H1 (cell line): ENCODE results near the gene PPP1R12B. TPM values are rescaled to one million over a fixed set of nuclear protein-coding genes. Genes with fewer than 3 reads are reported as not detected.

Experiments
- CTCF ChIA-PET: fragments of 300-600 bp; sonication (Branson Sonifier 250); formaldehyde crosslinking; loops from one replicate; lab custom pipeline; 2021; ENCODE audit not compliant: partially characterized antibody; lab: Charles Lee
- POLR2A ChIA-PET: fragments of 300-600 bp; sonication (Branson Sonifier 250); formaldehyde crosslinking; loops from one replicate; lab custom pipeline; 2021; ENCODE audit warnings: inconsistent platforms; ENCODE audit not compliant: partially characterized antibody; lab: Charles Lee
- DNase-seq, 2 experiments: peaks; one replicate each; pipeline versions ENCODE4 v3.0.0 to v3.0.0-alpha.2; 2010 to 2022; ENCODE audit warnings: low spot score in 2 of 2, low read depth in 1 of 2, mixed read lengths in 1 of 2
- FAIRE-seq: peaks from 2 replicates; lab custom pipeline; 2011; peaks lifted over from hg19 to GRCh38; lab: Jason Lieb, UNC
- H2AFZ ChIP-seq: 2 replicates; pipeline ENCODE4 v1.8.1; 2012; ENCODE audit warnings: low read length, inconsistent platforms
- H2AK5ac ChIP-seq: 2 replicates; pipeline ENCODE4 v1.6.1; 2013; ENCODE audit warnings: low read depth, low read length
- H2BK120ac ChIP-seq: replicated peaks from 2 replicates; pipeline ENCODE3; 2013; ENCODE audit warnings: low read depth, low read length, inconsistent platforms
- H2BK12ac ChIP-seq: 2 replicates; pipeline ENCODE4 v1.6.1; 2013; ENCODE audit warnings: low read depth, low read length
- H2BK15ac ChIP-seq: 2 replicates; pipeline ENCODE4 v1.6.1; 2013; ENCODE audit warnings: low read length
- H2BK20ac ChIP-seq: 2 replicates; pipeline ENCODE4 v1.6.1; 2013; ENCODE audit warnings: low read length
- H2BK5ac ChIP-seq: 2 replicates; pipeline ENCODE4 v1.6.1; 2013; ENCODE audit warnings: low read depth, low read length
- H3K14ac ChIP-seq: 2 replicates; pipeline ENCODE4 v1.6.1; 2013; ENCODE audit warnings: inconsistent platforms; ENCODE audit not compliant: insufficient read length
- H3K18ac ChIP-seq: 2 replicates; pipeline ENCODE4 v1.6.1; 2013; ENCODE audit warnings: low read length; ENCODE audit errors: extremely low read depth
- H3K23ac ChIP-seq: 2 replicates; pipeline ENCODE4 v1.6.1; 2013; ENCODE audit warnings: inconsistent platforms; ENCODE audit not compliant: insufficient read length
- H3K23me2 ChIP-seq: 2 replicates; pipeline ENCODE4 v1.6.1; 2013; ENCODE audit warnings: low read depth, low read length
- H3K27ac ChIP-seq: 2 replicates; pipeline ENCODE4 v1.6.1; 2011; ENCODE audit warnings: low read depth, low read length, inconsistent platforms
- H3K27me3 ChIP-seq, 4 experiments: replicated peaks in 1 of 4; 1 replicate in 1 of 4; 2 replicates in 3 of 4; pipeline versions ENCODE4 v1.6.1 to v1.8.1; 2011 to 2013; ENCODE audit warnings: low read length in 3 of 4, mild to moderate bottlenecking in 3 of 4, inconsistent platforms in 2 of 4, mixed read lengths in 2 of 4, moderate library complexity in 1 of 4; ENCODE audit not compliant: control insufficient read depth in 3 of 4, insufficient read depth in 3 of 4; ENCODE audit errors: extremely low read depth in 1 of 4
- H3K36me3 ChIP-seq, 4 experiments: 2 replicates each; pipeline versions ENCODE4 v1.6.1 to v1.8.1; 2011 to 2013; ENCODE audit warnings: mild to moderate bottlenecking in 4 of 4, low read length in 3 of 4, moderate library complexity in 2 of 4, control low read depth in 1 of 4, inconsistent platforms in 1 of 4; ENCODE audit not compliant: insufficient read depth in 4 of 4, control insufficient read depth in 2 of 4
- H3K4ac ChIP-seq: replicated peaks from 2 replicates; pipeline ENCODE3; 2013; ENCODE audit warnings: low read length, low read depth, mixed read lengths, inconsistent platforms; ENCODE audit not compliant: insufficient read length
- H3K4me1 ChIP-seq, 4 experiments: replicated peaks in 1 of 4; 1 replicate in 1 of 4; 2 replicates in 3 of 4; pipeline versions ENCODE4 v1.6.1 to v1.8.1; 2011 to 2013; ENCODE audit warnings: low read length in 3 of 4, inconsistent platforms in 2 of 4, mixed read lengths in 1 of 4; ENCODE audit not compliant: insufficient read depth in 4 of 4, control insufficient read depth in 3 of 4
- H3K4me2 ChIP-seq, 2 experiments: 2 replicates each; pipeline versions ENCODE4 v1.6.1 to v1.8.1; 2011 to 2013; ENCODE audit warnings: low read depth in 2 of 2, low read length in 2 of 2, control low read depth in 1 of 2, inconsistent platforms in 1 of 2, mild to moderate bottlenecking in 1 of 2; ENCODE audit not compliant: insufficient read depth in 1 of 2
- H3K4me3 ChIP-seq, 4 experiments: fragments of 200-600, 300-600 bp in 1 of 4; sonication (generic), shearing (Covaris generic), sonication (Bioruptor Twin) in 1 of 4; 2 replicates each; pipeline versions ENCODE4 v1.5.1 to v1.8.1; 2011 to 2016; ENCODE audit warnings: low read length in 4 of 4, low read depth in 3 of 4, control low read depth in 2 of 4, inconsistent platforms in 2 of 4, mild to moderate bottlenecking in 2 of 4, mixed read lengths in 1 of 4, moderate library complexity in 1 of 4; ENCODE audit not compliant: insufficient read depth in 2 of 4; ENCODE audit errors: extremely low read depth in 1 of 4
- H3K56ac ChIP-seq: replicated peaks from 2 replicates; pipeline ENCODE3; 2013; ENCODE audit warnings: low read depth, mild to moderate bottlenecking, mixed read lengths, low read length, inconsistent platforms; ENCODE audit not compliant: insufficient read length
- H3K79me1 ChIP-seq: 2 replicates; pipeline ENCODE4 v1.6.1; 2013; ENCODE audit warnings: low read depth, low read length, control low read depth
- H3K79me2 ChIP-seq, 2 experiments: 2 replicates each; pipeline versions ENCODE4 v1.6.1 to v1.8.1; 2012 to 2013; ENCODE audit warnings: low read length in 2 of 2, mild to moderate bottlenecking in 2 of 2, inconsistent platforms in 1 of 2; ENCODE audit not compliant: insufficient read depth in 2 of 2, control insufficient read depth in 1 of 2
- H3K9ac ChIP-seq, 4 experiments: replicated peaks in 1 of 4; 1 replicate in 1 of 4; 2 replicates in 3 of 4; pipeline versions ENCODE4 v1.6.1 to v1.8.1; 2011 to 2013; ENCODE audit warnings: low read depth in 3 of 4, low read length in 3 of 4, control low read depth in 2 of 4, mild to moderate bottlenecking in 2 of 4, moderate library complexity in 2 of 4, inconsistent platforms in 1 of 4; ENCODE audit errors: extremely low read depth in 1 of 4
- H3K9me3 ChIP-seq, 2 experiments: 2 replicates each; pipeline versions ENCODE4 v1.6.1 to v1.8.1; 2012 to 2013; ENCODE audit warnings: mild to moderate bottlenecking in 2 of 2, moderate library complexity in 2 of 2, control low read depth in 1 of 2, inconsistent platforms in 1 of 2, low read depth in 1 of 2, low read length in 1 of 2, mixed read lengths in 1 of 2; ENCODE audit not compliant: insufficient read depth in 2 of 2
- H4K20me1 ChIP-seq, 2 experiments: replicated peaks in 1 of 2; 2 replicates each; pipeline versions ENCODE3 to v1.8.1; 2011 to 2013; ENCODE audit warnings: inconsistent platforms in 2 of 2, low read length in 2 of 2, mild to moderate bottlenecking in 1 of 2; ENCODE audit not compliant: insufficient read depth in 2 of 2, control insufficient read depth in 1 of 2
- H4K5ac ChIP-seq: 2 replicates; pipeline ENCODE4 v1.6.1; 2013; ENCODE audit warnings: low read length, low read depth, mixed read lengths, inconsistent platforms; ENCODE audit not compliant: insufficient read length
- H4K8ac ChIP-seq: 2 replicates; pipeline ENCODE4 v1.8.0; 2013; ENCODE audit warnings: mild to moderate bottlenecking, moderate library complexity, low read length, inconsistent platforms; ENCODE audit not compliant: insufficient read depth; ENCODE audit errors: extremely low read depth
- H4K91ac ChIP-seq: replicated peaks from 2 replicates; pipeline ENCODE3; 2013; ENCODE audit warnings: low read length, mixed read lengths, inconsistent platforms; ENCODE audit not compliant: insufficient read length
- CREB1 ChIP-seq: IDR thresholded peaks from 2 replicates; pipeline ENCODE4 v1.6.1; 2012; ENCODE audit warnings: inconsistent platforms
- CTBP2 ChIP-seq: IDR thresholded peaks from 2 replicates; pipeline ENCODE4 v1.7.0; 2011; ENCODE audit warnings: borderline replicate concordance, mild to moderate bottlenecking, moderate library complexity, mixed read lengths, low read length; ENCODE audit not compliant: insufficient read depth, insufficient read length
- FOSL1 ChIP-seq: IDR thresholded peaks from 2 replicates; pipeline ENCODE4 v1.6.1; 2011; ENCODE audit warnings: mild to moderate bottlenecking, low read depth, low read length, moderate library complexity; ENCODE audit not compliant: insufficient read depth
- GABPA ChIP-seq: IDR thresholded peaks from 2 replicates; pipeline ENCODE4 v1.6.1; 2011; ENCODE audit warnings: mild to moderate bottlenecking, low read length, moderate library complexity, borderline replicate concordance; ENCODE audit not compliant: insufficient read depth
- KDM5A ChIP-seq: fragments of 200-600 bp; IDR thresholded peaks from 2 replicates; pipeline ENCODE4 v1.7.1; 2012; ENCODE audit warnings: mild to moderate bottlenecking, low read length, inconsistent platforms, mixed read lengths
- MAFK ChIP-seq: IDR thresholded peaks from 2 replicates; pipeline ENCODE4 v1.6.1; 2012; ENCODE audit warnings: low read depth, mild to moderate bottlenecking, improper control_type of control experiment, low read length
- POLR2A ChIP-seq, 2 experiments: IDR thresholded peaks; 1 replicate in 1 of 2; 2 replicates in 1 of 2; pipeline ENCODE4 v1.6.1; 2011; ENCODE audit warnings: low read depth in 2 of 2, low read length in 2 of 2, mild to moderate bottlenecking in 2 of 2; ENCODE audit errors: control extremely low read depth in 1 of 2
- RAD21 ChIP-seq, 2 experiments: IDR thresholded peaks in 1 of 2; conservative IDR thresholded peaks in 1 of 2; 2 replicates each; pipeline ENCODE4 v1.6.1; 2011; ENCODE audit warnings: low read depth in 2 of 2, low read length in 2 of 2, improper control_type of control experiment in 1 of 2, inconsistent platforms in 1 of 2, mild to moderate bottlenecking in 1 of 2, moderate library complexity in 1 of 2
- RXRA ChIP-seq: IDR thresholded peaks from 2 replicates; pipeline ENCODE4 v1.6.1; 2011; ENCODE audit warnings: low read depth, mild to moderate bottlenecking, low read length, moderate library complexity; ENCODE audit not compliant: insufficient read depth
- SAP30 ChIP-seq: fragments of 300-600 bp; sonication (generic); IDR thresholded peaks from 2 replicates; pipeline ENCODE4 v1.7.1; 2012; ENCODE audit warnings: low read length, moderate library complexity, mild to moderate bottlenecking, inconsistent platforms; ENCODE audit not compliant: insufficient read depth, insufficient replicate concordance
- SP1 ChIP-seq: IDR thresholded peaks from 2 replicates; pipeline ENCODE4 v1.6.1; 2011; ENCODE audit warnings: low read depth, low read length
- TBP ChIP-seq: IDR thresholded peaks from 2 replicates; pipeline ENCODE4 v1.6.1; 2011; ENCODE audit warnings: low read depth, low read length, improper control_type of control experiment
- USF2 ChIP-seq: IDR thresholded peaks from 2 replicates; pipeline ENCODE4 v1.6.1; 2011; ENCODE audit warnings: low read length, improper control_type of control experiment
- ZNF274 ChIP-seq: IDR thresholded peaks from 2 replicates; pipeline ENCODE4 v1.7.0; 2012; ENCODE audit warnings: low read length, borderline replicate concordance; ENCODE audit errors: extremely low read depth
- WGBS, 2 experiments: shearing (Covaris generic) in 1 of 2; methylation state at CpG; one replicate each; pipeline versions ENCODE4 v1.1.6 to v1.1.7; 2013 to 2015; ENCODE audit warnings: low lambda C conversion rate in 2 of 2, mixed read lengths in 2 of 2, inconsistent platforms in 1 of 2, low coverage in 1 of 2, missing lambda C conversion rate in 1 of 2; ENCODE audit not compliant: insufficient replicate concordance in 2 of 2, insufficient coverage in 1 of 2, insufficient read length in 1 of 2; ENCODE audit errors: extremely low coverage in 1 of 2, missing lambda C conversion rate in 1 of 2; 5-methylcytosine and 5-hydroxymethylcytosine counted together
- polyA plus RNA-seq, 7 experiments: library from polyadenylated mRNA; depleted of rRNA in 3 of 7; stranded (reverse) in 5 of 7; unstranded in 2 of 7; fragments of >200 nt in 5 of 7; fragments of 200-250 nt in 2 of 7; gene quantifications; 1 replicate in 5 of 7; 2 replicates in 1 of 7; 4 replicates in 1 of 7; pipeline versions ENCODE4 v1.2.1 to v1.2.3, GENCODE V29; 2011 to 2013; ENCODE audit warnings: missing spikeins in 2 of 7, mixed read lengths in 2 of 7
- total RNA-seq: library from RNA; stranded (reverse); fragmentation: NEBNext Ultra II Directional; extraction: Animal tissue kit (Norgen Biotek cat#: 25700); gene quantifications from 2 replicates; pipeline ENCODE4 v1.2.1, GENCODE V29; 2021

The PPP1R12B gene
- total and polyA plus RNA-seq, 2 of the 8 experiments (the other 6 are each of a cell fraction or from before 2014, with no cell fraction given), result 7.9 to 18.7 TPM

- ChIA-PET POLR2A (no interaction called here), CTCF (interaction anchor here (1.3 kb wide), 1 partner anchor 10 kb away, joined by 3 read pairs; no protein-coding TSS in a partner anchor)
- no peaks in the 10 kb centered on the region for H3K27me3 ChIP-seq
- H2AK5ac ChIP-seq, result no peak overlapping the region
- H4K91ac ChIP-seq, result no peak overlapping the region
- FAIRE-seq (no peak), DNase-seq (no peak)
- H2BK12ac ChIP-seq, result no peak overlapping the region
- no peak overlapping the region for H3K27ac ChIP-seq
- no peak overlapping the region for H3K9ac ChIP-seq
- H3K79me2 ChIP-seq, result no peaks in the 10 kb centered on the region
- no peak overlapping the region for H2BK15ac ChIP-seq
- no peak overlapping the region for H3K14ac ChIP-seq
- H3K9me3 ChIP-seq, result no peaks in the 10 kb centered on the region
- 90% methylated on average over 13 of the region's 13 CpGs; no CpG with 5 or more reads in 1 of the 2 experiments for WGBS, 2 experiments
- no peak overlapping the region for H3K18ac ChIP-seq
- H3K4ac ChIP-seq, result no peak overlapping the region
- no peak overlapping the region for H2BK120ac ChIP-seq
- H2BK20ac ChIP-seq, result no peak overlapping the region
- no peak overlapping the region for H2BK5ac ChIP-seq
- H3K79me1 ChIP-seq, result no peaks in the 10 kb centered on the region
- no peaks in the 10 kb centered on the region for H3K36me3 ChIP-seq
- H3K4me2 ChIP-seq, result no peak overlapping the region
- H4K20me1 ChIP-seq, result peaks cover 0 to 2% of the 10 kb centered on the region in 2 experiments
- no peak overlapping the region for H4K5ac ChIP-seq
- H3K23ac ChIP-seq, result no peak overlapping the region
- H3K23me2 ChIP-seq, result no peaks in the 10 kb centered on the region
- H4K8ac ChIP-seq, result no peak overlapping the region
- no peak overlapping the region for H3K4me3 ChIP-seq
- no peak overlapping the region for H3K56ac ChIP-seq
- no peak overlapping the region for H2AFZ ChIP-seq
- no peaks in the 10 kb centered on the region for H3K4me1 ChIP-seq
- no peak for TF ChIP-seq MAFK
- TF ChIP-seq GABPA, result no peak
- TF ChIP-seq ZNF274, result no peak
- no peak for TF ChIP-seq FOSL1
- TF ChIP-seq KDM5A, result no peak
- no peak for TF ChIP-seq SAP30
- TF ChIP-seq USF2, result no peak
- no peak for TF ChIP-seq CREB1
- TF ChIP-seq POLR2A (IDR thresholded peaks at IDR 0.05; ENCODE audit: control extremely low read depth in 1 of 2, low read depth in 2 of 2, low read length in 2 of 2), result no peak
- no peak for TF ChIP-seq RXRA
- no peak for TF ChIP-seq RAD21 (IDR thresholded peaks at IDR 0.05 in 1 of 2, conservative IDR thresholded peaks at IDR 0.05 in 1 of 2; ENCODE audit: low read depth in 2 of 2, low read length in 2 of 2)
- TF ChIP-seq TBP, result no peak
- no peak for TF ChIP-seq CTBP2
- TF ChIP-seq SP1, result no peak
Observed at GRCh38 chr1:202596638-202597037, 248.1 kb downstream of the PPP1R12B start.
